ENCODE measurements around the gene FBN3.

The FBN3 gene

DNA sequence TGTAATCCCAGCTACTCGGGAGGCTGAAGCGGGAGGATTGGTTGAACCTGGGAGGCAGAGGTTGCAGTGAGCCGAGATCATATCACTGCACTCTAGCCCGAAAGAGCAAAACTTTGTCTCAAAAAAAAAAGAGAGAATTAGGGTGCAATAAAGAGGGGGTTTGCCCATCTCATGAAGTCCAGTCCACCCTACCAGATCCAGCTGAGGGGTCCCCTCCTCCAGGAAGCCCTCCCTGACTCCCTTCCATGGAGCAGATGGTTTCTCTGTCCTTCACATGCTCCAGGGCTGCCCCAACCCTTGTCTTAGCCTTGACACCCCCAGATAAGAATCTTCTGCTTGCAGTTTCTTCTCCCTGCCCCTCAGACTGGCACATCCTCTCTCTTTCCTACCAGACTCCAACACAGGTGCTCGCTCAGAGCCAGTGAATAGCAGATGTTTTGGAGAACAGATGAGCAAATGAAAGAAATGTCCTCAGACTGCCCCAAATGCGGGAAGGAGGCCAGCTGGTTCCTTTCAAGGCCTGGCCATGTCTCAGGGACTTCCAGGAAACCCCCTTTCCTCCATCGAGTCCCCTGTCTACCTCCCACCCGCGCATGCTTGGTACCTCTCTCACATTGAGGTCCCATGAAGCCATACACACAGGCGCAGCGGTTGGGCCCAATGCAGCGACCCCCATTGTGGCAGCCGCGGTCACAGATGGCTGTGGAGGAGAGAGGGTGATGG, 5.0 kb downstream of the FBN3 start:
- no peak overlapping the region for H3K9ac ChIP-seq (ENCODE audit: low read length)
- peaks cover 20% of the 10 kb centered on the region for H3K27me3 ChIP-seq (ENCODE audit: control insufficient read depth, insufficient read depth, low read length)
- no peaks in the 10 kb centered on the region for H3K4me1 ChIP-seq (ENCODE audit: control insufficient read depth, insufficient read depth, low read length)
- H3K4me3 ChIP-seq (ENCODE audit: low read length), result no peak overlapping the region
- no peak overlapping the region for H3K27ac ChIP-seq (ENCODE audit: low read depth, low read length)
- no peaks in the 10 kb centered on the region for H3K36me3 ChIP-seq (ENCODE audit: control insufficient read depth, insufficient read depth, low read length)

DNA sequence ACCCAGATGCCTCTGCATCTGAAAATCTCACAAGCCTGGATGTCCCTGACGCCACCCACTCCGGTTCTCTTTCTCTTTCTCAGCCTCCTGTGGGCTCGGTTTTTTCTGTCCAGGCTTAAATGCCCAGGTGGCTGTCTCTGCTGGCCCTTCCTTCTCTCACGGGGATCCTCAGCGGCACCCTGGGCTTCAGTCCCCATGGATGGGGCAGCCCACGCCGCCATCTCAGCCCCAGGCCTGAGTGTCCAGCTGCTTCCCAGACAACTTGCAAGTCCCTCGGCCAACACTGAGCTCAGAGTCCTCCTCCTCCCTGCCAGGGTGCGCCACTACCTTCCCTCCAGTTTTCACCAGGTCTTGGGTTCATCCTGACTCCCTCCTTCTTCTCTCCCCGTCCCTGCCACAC, 6.4 kb downstream of the FBN3 start:
- Histone ChIP-seq H3K4me1 (ENCODE audit: control insufficient read depth, insufficient read depth, low read length) (no peaks in the 10 kb centered on the region), H3K9ac (ENCODE audit: low read length) (no peak overlapping the region), H3K27ac (ENCODE audit: low read depth, low read length) (no peak overlapping the region), H3K36me3 (ENCODE audit: control insufficient read depth, insufficient read depth, low read length) (no peaks in the 10 kb centered on the region), H3K27me3 (ENCODE audit: control insufficient read depth, insufficient read depth, low read length) (peaks cover 11% of the 10 kb centered on the region), H3K4me3 (ENCODE audit: low read length) (no peak overlapping the region)

DNA sequence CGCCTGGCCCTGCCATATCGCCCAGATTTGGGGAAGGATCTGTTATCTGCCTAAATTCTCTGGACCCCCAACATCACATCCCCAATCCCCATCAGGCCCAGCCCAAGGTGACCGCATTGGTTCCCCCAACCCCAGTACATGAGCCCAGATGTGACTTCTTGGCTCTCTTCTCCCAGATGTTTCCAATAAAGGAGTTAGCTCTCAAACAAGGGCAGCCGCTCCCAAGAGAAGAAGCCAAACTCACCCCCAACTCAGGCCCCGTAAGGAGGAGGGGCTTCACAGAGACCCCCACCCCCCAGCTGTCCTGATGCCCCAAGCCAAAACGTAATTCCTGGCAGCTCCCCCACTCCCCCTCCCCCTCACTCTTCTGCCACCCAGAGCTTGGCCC, 6.9 kb downstream of the FBN3 start:
- Histone ChIP-seq H3K4me3 (ENCODE audit: low read length) (no peak overlapping the region), H3K4me1 (ENCODE audit: control insufficient read depth, insufficient read depth, low read length) (no peaks in the 10 kb centered on the region), H3K27me3 (ENCODE audit: control insufficient read depth, insufficient read depth, low read length) (peaks cover 6% of the 10 kb centered on the region), H3K9ac (ENCODE audit: low read length) (no peak overlapping the region), H3K27ac (ENCODE audit: low read depth, low read length) (no peak overlapping the region), H3K36me3 (ENCODE audit: control insufficient read depth, insufficient read depth, low read length) (no peaks in the 10 kb centered on the region)

DNA sequence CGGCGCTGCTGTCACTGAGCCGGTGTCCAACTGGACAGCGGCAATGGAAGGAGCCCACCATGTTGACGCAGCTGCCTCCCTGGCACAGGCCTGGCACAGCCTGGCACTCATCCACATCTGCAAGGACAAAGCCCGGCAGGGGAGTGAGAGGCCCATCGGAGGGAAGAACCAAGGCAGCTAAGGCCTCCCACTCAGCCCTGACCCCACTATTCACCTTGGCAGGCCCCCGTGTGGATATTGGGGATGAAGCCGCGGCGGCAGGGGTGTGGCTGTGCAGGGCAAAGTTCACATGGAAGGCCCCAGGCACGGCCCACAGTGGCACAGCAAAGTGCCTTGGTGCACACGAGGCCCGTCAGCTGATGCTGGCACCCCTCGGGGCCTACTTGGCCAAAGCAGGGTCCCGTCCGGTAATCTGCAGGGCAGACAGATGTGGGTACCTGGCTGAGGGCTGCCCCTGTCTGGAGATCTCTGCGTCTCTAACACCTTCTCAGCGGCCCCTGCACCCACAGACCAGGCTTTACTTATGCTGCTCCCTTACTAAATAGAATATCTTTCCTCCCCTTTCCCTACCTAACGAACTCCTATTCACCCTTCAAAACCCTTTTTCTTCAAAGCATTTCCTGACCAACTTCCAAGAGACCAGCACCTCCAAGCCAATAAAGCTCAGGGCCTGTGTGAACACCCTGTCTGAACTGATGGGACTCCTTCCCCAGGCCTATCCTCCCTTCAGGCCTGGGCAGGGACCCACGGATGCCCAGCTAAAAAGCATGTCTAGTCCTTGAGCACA, 7.5 kb downstream of the FBN3 start:
- no peak overlapping the region for H3K4me3 ChIP-seq (ENCODE audit: low read length)
- no peaks in the 10 kb centered on the region for H3K4me1 ChIP-seq (ENCODE audit: control insufficient read depth, insufficient read depth, low read length)
- H3K27me3 ChIP-seq (ENCODE audit: control insufficient read depth, insufficient read depth, low read length), result peaks cover 4% of the 10 kb centered on the region
- H3K36me3 ChIP-seq (ENCODE audit: control insufficient read depth, insufficient read depth, low read length), result no peaks in the 10 kb centered on the region
- H3K27ac ChIP-seq (ENCODE audit: low read depth, low read length), result no peak overlapping the region
- no peak overlapping the region for H3K9ac ChIP-seq (ENCODE audit: low read length)

DNA sequence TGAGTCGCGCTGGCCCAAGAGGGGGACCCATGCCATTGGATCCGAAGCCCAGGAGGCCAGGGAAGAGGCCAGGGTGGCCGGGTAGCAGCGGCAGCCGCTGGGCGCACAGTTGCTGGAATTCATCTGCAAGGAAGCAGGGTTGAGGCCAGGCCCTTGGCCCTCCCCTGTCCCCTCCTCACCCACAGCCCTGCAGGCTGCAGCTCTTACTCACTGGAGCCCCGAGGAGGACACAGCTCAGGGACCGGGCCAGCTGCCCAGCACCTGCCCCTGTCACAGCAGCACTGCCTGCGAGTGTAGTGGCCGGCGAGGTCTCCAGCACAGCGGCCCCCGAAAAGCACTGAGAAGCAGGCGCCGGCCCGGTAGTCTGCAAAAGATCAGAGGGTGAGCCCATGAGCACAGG, 11.2 kb downstream of the FBN3 start:
- Histone ChIP-seq H3K27ac (ENCODE audit: low read depth, low read length) (no peak overlapping the region), H3K4me3 (ENCODE audit: low read length) (no peak overlapping the region), H3K27me3 (ENCODE audit: control insufficient read depth, insufficient read depth, low read length) (no peaks in the 10 kb centered on the region), H3K4me1 (ENCODE audit: control insufficient read depth, insufficient read depth, low read length) (no peaks in the 10 kb centered on the region), H3K9ac (ENCODE audit: low read length) (no peak overlapping the region), H3K36me3 (ENCODE audit: control insufficient read depth, insufficient read depth, low read length) (no peaks in the 10 kb centered on the region)

DNA sequence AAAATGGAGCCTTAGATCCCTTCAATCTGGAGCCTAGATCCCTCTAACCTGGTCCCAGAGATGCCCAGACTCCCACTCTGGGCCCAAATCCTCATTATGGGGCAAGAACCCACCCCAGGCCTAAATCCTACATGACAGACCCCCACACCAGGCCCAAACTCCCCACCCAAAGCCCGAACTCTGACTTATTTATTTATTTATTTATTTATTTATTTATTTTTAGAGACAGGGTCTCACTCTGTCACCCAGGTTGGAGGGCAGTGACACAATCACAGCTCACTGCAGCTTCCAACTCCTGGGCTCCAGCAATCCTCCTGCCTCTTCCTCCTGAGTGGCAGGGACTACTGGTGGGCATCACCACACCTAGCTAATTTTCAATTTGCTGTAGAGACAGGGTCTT, 12.0 kb downstream of the FBN3 start:
- Histone ChIP-seq H3K4me3 (ENCODE audit: low read length) (no peak overlapping the region), H3K9ac (ENCODE audit: low read length) (no peak overlapping the region), H3K27me3 (ENCODE audit: control insufficient read depth, insufficient read depth, low read length) (no peaks in the 10 kb centered on the region), H3K27ac (ENCODE audit: low read depth, low read length) (no peak overlapping the region), H3K36me3 (ENCODE audit: control insufficient read depth, insufficient read depth, low read length) (no peaks in the 10 kb centered on the region), H3K4me1 (ENCODE audit: control insufficient read depth, insufficient read depth, low read length) (no peaks in the 10 kb centered on the region)

DNA sequence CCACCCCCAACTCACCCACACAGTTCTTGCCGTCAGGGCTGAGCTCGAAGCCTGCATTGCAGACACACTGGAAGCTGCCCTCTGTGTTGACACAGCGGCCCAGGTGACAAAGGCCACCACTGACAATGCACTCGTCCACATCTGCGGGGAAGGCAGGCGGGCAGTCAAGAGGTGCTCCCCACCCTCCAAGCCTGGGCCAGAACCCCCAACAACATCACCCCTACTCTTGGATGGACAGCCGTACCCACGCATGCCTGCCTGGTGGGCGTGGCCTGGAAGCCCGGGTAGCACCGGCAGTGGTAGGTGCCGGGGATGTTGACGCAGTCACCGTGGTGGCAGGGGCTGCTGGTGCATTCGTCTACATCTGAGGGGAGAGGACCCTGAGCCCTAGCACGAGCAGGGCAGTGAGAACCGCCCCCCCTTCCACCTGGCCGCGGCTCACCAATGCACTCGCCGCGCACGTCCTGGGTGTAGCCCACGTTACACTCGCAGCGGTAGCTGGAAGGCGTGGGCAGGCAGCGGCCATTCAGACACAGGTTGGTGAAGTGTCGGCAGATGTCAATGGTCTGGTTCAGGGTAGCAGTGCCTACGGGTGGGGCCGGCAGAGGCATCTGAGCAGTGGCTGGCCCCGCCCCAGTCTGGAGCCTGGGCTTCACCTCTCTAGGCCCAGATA, 13.3 kb downstream of the FBN3 start:
- Histone ChIP-seq H3K9ac (ENCODE audit: low read length) (no peak overlapping the region), H3K27ac (ENCODE audit: low read depth, low read length) (no peak overlapping the region), H3K36me3 (ENCODE audit: control insufficient read depth, insufficient read depth, low read length) (no peaks in the 10 kb centered on the region), H3K27me3 (ENCODE audit: control insufficient read depth, insufficient read depth, low read length) (no peaks in the 10 kb centered on the region), H3K4me3 (ENCODE audit: low read length) (no peak overlapping the region), H3K4me1 (ENCODE audit: control insufficient read depth, insufficient read depth, low read length) (no peaks in the 10 kb centered on the region)

DNA sequence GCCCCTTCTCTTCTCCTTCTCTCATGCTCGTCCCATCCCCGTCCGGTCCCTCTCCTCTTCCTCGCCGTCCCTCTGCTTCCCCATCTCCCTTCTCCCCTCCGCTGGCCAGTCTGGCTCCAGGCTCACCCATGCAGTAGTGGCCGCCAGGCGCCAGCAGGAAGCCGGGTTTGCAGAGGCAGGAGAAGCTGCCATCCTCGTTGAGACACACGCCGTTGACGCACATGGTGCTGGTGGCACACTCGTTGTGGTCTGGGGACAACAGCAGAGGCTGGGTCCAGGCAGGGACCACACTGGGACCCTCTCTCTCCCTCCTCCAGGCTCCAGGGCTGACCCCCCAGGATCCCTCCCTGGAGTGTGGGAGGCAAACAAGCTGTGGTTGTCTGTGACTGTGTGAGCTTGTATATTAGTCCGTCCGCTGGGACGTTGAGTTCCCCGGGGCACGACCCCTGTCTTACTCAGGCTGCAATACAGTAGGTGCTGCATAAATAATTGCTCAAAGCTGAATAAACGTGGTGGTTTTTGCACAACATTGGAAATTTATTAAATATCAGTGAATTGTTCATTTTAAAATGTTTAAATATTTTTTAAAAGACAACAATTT, 16.4 kb downstream of the FBN3 start:
- Histone ChIP-seq H3K9ac (ENCODE audit: low read length) (no peak overlapping the region), H3K27ac (ENCODE audit: low read depth, low read length) (no peak overlapping the region), H3K4me3 (ENCODE audit: low read length) (no peak overlapping the region), H3K4me1 (ENCODE audit: control insufficient read depth, insufficient read depth, low read length) (no peaks in the 10 kb centered on the region), H3K27me3 (ENCODE audit: control insufficient read depth, insufficient read depth, low read length) (no peaks in the 10 kb centered on the region), H3K36me3 (ENCODE audit: control insufficient read depth, insufficient read depth, low read length) (no peaks in the 10 kb centered on the region)

DNA sequence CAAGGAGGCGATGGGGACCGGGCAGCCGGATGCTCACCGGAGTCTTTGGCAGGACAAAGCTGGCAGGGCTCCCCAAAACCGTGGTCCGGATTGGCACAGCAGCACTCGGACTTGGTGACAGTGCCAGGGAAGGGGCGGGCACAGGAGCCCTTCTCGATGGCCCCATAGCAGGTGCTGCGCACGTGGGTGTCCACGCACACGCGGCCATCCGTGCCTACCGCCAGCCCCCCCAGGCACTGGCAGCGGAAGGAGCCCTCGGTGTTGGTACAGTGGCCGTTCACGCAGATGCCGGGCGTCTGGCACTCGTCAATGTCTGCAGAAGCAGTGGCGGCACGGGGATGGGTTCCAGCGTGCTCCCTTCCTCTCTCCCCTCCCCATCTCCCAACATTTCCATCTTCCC, 17.9 kb downstream of the FBN3 start:
- Histone ChIP-seq H3K36me3 (ENCODE audit: control insufficient read depth, insufficient read depth, low read length) (no peaks in the 10 kb centered on the region), H3K4me3 (ENCODE audit: low read length) (no peak overlapping the region), H3K27me3 (ENCODE audit: control insufficient read depth, insufficient read depth, low read length) (no peaks in the 10 kb centered on the region), H3K4me1 (ENCODE audit: control insufficient read depth, insufficient read depth, low read length) (no peaks in the 10 kb centered on the region), H3K9ac (ENCODE audit: low read length) (no peak overlapping the region), H3K27ac (ENCODE audit: low read depth, low read length) (no peak overlapping the region)

DNA sequence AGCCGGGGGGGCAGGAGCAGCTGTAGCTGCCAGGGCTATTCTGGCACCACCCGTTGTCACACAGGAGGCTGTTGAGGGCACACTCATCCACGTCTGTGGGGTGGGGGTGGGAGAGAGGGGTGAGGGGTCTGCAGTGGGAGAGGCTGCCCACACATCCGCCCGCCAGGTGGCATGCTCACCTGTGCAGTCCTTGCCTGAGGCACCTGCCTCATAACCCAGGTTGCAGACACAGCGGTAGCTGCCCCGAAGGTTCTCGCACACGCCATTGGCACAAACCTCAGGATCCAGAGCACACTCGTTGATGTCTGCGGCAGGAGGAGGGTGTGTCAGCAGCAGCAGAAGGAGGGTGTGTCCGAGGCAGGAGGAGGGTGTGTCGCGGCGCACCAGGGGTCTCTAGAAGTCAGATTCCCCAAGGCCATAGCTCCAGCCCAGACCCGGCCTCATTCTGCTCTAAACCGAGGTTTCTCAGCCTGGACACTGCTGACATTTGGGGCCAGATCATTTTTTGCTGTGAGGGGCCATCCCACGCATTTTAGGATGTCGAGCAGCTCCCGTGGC, 20.3 kb downstream of the FBN3 start:
- H3K36me3 ChIP-seq (ENCODE audit: control insufficient read depth, insufficient read depth, low read length), result no peaks in the 10 kb centered on the region
- no peak overlapping the region for H3K9ac ChIP-seq (ENCODE audit: low read length)
- H3K4me3 ChIP-seq (ENCODE audit: low read length), result no peak overlapping the region
- no peaks in the 10 kb centered on the region for H3K27me3 ChIP-seq (ENCODE audit: control insufficient read depth, insufficient read depth, low read length)
- no peaks in the 10 kb centered on the region for H3K4me1 ChIP-seq (ENCODE audit: control insufficient read depth, insufficient read depth, low read length)
- no peak overlapping the region for H3K27ac ChIP-seq (ENCODE audit: low read depth, low read length)

DNA sequence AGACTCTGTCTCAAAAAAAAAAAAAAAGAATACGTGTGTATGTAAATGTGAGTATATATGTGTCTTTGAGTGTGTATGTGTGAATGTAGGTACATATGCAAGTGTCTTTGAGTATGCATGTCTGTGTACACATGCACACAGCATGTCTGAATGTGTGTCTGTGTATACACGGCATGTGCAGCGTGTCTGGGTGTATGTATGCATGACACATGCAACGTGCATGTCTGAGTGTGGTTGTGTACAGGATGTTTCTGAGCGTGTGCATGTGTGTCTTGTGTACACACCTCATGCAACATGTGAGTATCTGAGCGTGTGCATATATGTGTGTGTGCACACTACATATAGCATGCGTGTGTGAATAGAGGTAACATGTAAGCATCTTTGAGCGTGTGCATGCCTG, 20.8 kb downstream of the FBN3 start:
- no peaks in the 10 kb centered on the region for H3K4me1 ChIP-seq (ENCODE audit: control insufficient read depth, insufficient read depth, low read length)
- no peak overlapping the region for H3K4me3 ChIP-seq (ENCODE audit: low read length)
- no peaks in the 10 kb centered on the region for H3K36me3 ChIP-seq (ENCODE audit: control insufficient read depth, insufficient read depth, low read length)
- H3K27ac ChIP-seq (ENCODE audit: low read depth, low read length), result no peak overlapping the region
- H3K27me3 ChIP-seq (ENCODE audit: control insufficient read depth, insufficient read depth, low read length), result no peaks in the 10 kb centered on the region
- H3K9ac ChIP-seq (ENCODE audit: low read length), result no peak overlapping the region

DNA sequence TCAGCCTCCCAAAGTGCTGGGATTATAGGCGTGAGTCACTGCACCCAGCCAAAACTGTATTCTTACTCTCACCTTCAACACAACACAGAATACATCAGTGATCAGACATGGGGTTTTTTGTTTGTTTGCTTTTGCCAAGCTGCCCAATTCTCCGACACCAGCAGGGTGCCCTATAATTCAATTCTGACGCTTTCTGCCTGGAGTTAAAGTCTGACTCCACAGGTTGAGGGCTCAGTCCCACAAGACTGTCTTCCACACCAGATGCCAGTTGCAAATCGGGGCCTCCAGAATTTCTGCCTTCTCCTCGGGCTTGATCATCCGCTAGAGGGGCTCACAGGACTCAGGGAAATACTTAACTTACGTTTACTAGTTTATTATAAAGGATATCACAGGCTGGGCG, 22.1 kb downstream of the FBN3 start:
- Histone ChIP-seq H3K36me3 (ENCODE audit: control insufficient read depth, insufficient read depth, low read length) (no peaks in the 10 kb centered on the region), H3K27ac (ENCODE audit: low read depth, low read length) (no peak overlapping the region), H3K4me3 (ENCODE audit: low read length) (no peak overlapping the region), H3K4me1 (ENCODE audit: control insufficient read depth, insufficient read depth, low read length) (no peaks in the 10 kb centered on the region), H3K9ac (ENCODE audit: low read length) (no peak overlapping the region), H3K27me3 (ENCODE audit: control insufficient read depth, insufficient read depth, low read length) (no peaks in the 10 kb centered on the region)

All from rectal smooth muscle tissue (tissue), 1 donor.